ENCODE data around the gene PLXNA4. TPM values are rescaled to one million over a fixed set of nuclear protein-coding genes. Genes with fewer than 3 reads are reported as not detected.

Gene PLXNA4
- total and polyA plus RNA-seq, 2 experiments from 2014 or later = 0.08 to 0.80 TPM

GRCh38 chr7:132428247-132428919 lies 147.9 kb downstream of the PLXNA4 start (continued):
- TF ChIP-seq REST (IDR thresholded peaks at IDR 0.05; ENCODE audit: unreplicated experiment) (no peak), EZH2phosphoT487 (IDR thresholded peaks at IDR 0.05; ENCODE audit: unreplicated experiment) (no peak), ZNF462 (CRISPR knock-in tag; IDR thresholded peaks at IDR 0.05) (no peak)

GRCh38 chr7:132425942-132426341 lies 150.3 kb downstream of the PLXNA4 start:
- no peaks in the 10 kb centered on the region for H3F3A ChIP-seq (replicated peaks; ENCODE audit: low read depth)
- H2AFZ ChIP-seq = peak overlapping the region; percentile 93
- no peak for ATAC-seq
- peaks cover 12% of the 10 kb centered on the region for H3K4me1 ChIP-seq (ENCODE audit: insufficient read depth)
- no peaks in the 10 kb centered on the region for H3K27me3 ChIP-seq (ENCODE audit: insufficient read depth)
- H3K4me3 ChIP-seq = no peak overlapping the region
- no peaks in the 10 kb centered on the region for H3K36me3 ChIP-seq (ENCODE audit: insufficient read depth)
- no peak for DNase-seq (ENCODE audit: low spot score)
- peaks cover 1% of the 10 kb centered on the region; the same call in 1 of the 3 replicates for H3K9me3 Mint-ChIP-seq
- no peaks in the 10 kb centered on the region for H3K9me2 ChIP-seq (ENCODE audit: insufficient read depth)
- no peak overlapping the region for H3K27ac Mint-ChIP-seq
- H3K79me2 ChIP-seq (replicated peaks; ENCODE audit: insufficient read depth) = no peaks in the 10 kb centered on the region
- no peak overlapping the region for H3K27ac ChIP-seq (ENCODE audit: low read depth)
- H3K4me1 Mint-ChIP-seq = peaks cover 20% of the 10 kb centered on the region
- H3K4me3 Mint-ChIP-seq = no peak overlapping the region
- H3K27me3 Mint-ChIP-seq (ENCODE audit: insufficient read depth, low read depth, poor library complexity) = peaks cover 3% of the 10 kb centered on the region
- H3K36me3 Mint-ChIP-seq (ENCODE audit: low read depth) = peaks cover 1% of the 10 kb centered on the region; the same call in 1 of the 3 replicates
- no peaks in the 10 kb centered on the region for H4K20me1 ChIP-seq (replicated peaks; ENCODE audit: insufficient read depth)
- H3K4me2 ChIP-seq = peak overlapping the region; percentile 55; the same call in 1 of the 2 replicates
- no peak for TF ChIP-seq EZH2 (IDR thresholded peaks at IDR 0.05; ENCODE audit: low read depth, unreplicated experiment)
- no peak for TF ChIP-seq JUNB (IDR thresholded peaks at IDR 0.05; ENCODE audit: unreplicated experiment)
- TF ChIP-seq ZNF331 (CRISPR knock-in tag; IDR thresholded peaks at IDR 0.05; ENCODE audit: low read depth) = no peak
- no peak for TF ChIP-seq ETS1 (IDR thresholded peaks at IDR 0.05)
- TF ChIP-seq CREB1 (CRISPR knock-in tag; IDR thresholded peaks at IDR 0.05; ENCODE audit: low read depth) = no peak
- no peak for TF ChIP-seq ZNF114 (CRISPR knock-in tag; IDR thresholded peaks at IDR 0.05)
- TF ChIP-seq STAT1 (IDR thresholded peaks at IDR 0.05; ENCODE audit: unreplicated experiment) = no peak
- no peak for TF ChIP-seq EZH2phosphoT487 (IDR thresholded peaks at IDR 0.05; ENCODE audit: unreplicated experiment)

Data from GM23338 (cell line).